HFF-Myc (cell line): ENCODE measurements around the gene KLHL4.

ENCODE experiments used
- DNase-seq: peaks from one replicate; pipeline ENCODE4 v3.0.0-alpha.2; 2011; ENCODE audit warnings: low read depth; ENCODE audit errors: extremely low read depth
- H3K4me3 ChIP-seq: replicated peaks from 2 replicates; pipeline ENCODE4 v1.5.1; 2011; ENCODE audit warnings: low read depth, mild to moderate bottlenecking, control low read depth, low read length
- CTCF ChIP-seq: IDR thresholded peaks from 2 replicates; pipeline ENCODE4 v1.5.1; 2012; ENCODE audit warnings: mild to moderate bottlenecking, low read depth, low read length, control low read depth; ENCODE audit errors: missing control alignments

The KLHL4 gene

GRCh38 chrX:87518504-87518903 lies 902 bp downstream of the KLHL4 start:
- DNase-seq, result no peak
- no peak for TF ChIP-seq CTCF
- no peak overlapping the region for H3K4me3 ChIP-seq

GRCh38 chrX:87525771-87526229 lies 8.2 kb downstream of the KLHL4 start:
- no peak for TF ChIP-seq CTCF
- DNase-seq, result no peak
- no peak overlapping the region for H3K4me3 ChIP-seq

GRCh38 chrX:87526281-87526680 lies 8.7 kb downstream of the KLHL4 start:
- TF ChIP-seq CTCF, result no peak
- no peak overlapping the region for H3K4me3 ChIP-seq
- no peak for DNase-seq

- no peak overlapping the region for H3K4me3 ChIP-seq
- no peak for TF ChIP-seq CTCF
- no peak for DNase-seq
These were observed 10.9 kb downstream of the KLHL4 start for GRCh38 chrX:87528487-87528886.

- no peak for TF ChIP-seq CTCF
- no peak overlapping the region for H3K4me3 ChIP-seq
- DNase-seq, result no peak
These were observed 54.4 kb downstream of the KLHL4 start for GRCh38 chrX:87571964-87572363.

- no peak overlapping the region for H3K4me3 ChIP-seq
- no peak for DNase-seq
- TF ChIP-seq CTCF, result no peak
These were observed 55.3 kb downstream of the KLHL4 start for GRCh38 chrX:87572901-87573300.

- no peak for TF ChIP-seq CTCF
- H3K4me3 ChIP-seq, result no peak overlapping the region
- DNase-seq, result no peak
These were observed 61.4 kb downstream of the KLHL4 start for GRCh38 chrX:87578978-87579377.
